ENCODE measurements around the gene WNT7B. TPM values are rescaled to one million over a fixed set of nuclear protein-coding genes. Genes with fewer than 3 reads are reported as not detected.

WNT7B gene
- polyA plus RNA-seq, 3 donors from 2014 or later: not detected

GRCh38 chr22:45959719-45960476, 17.1 kb downstream of the WNT7B start:
- H3K27me3 Mint-ChIP-seq (ENCODE audit: low read depth in 3 of 3): peaks cover 0 to 2% (median 0%) of the 10 kb centered on the region in 3 donors
- no peak overlapping the region for H3K4me3 Mint-ChIP-seq
- H3K36me3 Mint-ChIP-seq: no peaks in the 10 kb centered on the region
- no peaks in the 10 kb centered on the region for H3K4me1 Mint-ChIP-seq
- no peak for DNase-seq
- no peak overlapping the region for H3K27ac Mint-ChIP-seq
- no peaks in the 10 kb centered on the region for H3K9me3 Mint-ChIP-seq

DNA sequence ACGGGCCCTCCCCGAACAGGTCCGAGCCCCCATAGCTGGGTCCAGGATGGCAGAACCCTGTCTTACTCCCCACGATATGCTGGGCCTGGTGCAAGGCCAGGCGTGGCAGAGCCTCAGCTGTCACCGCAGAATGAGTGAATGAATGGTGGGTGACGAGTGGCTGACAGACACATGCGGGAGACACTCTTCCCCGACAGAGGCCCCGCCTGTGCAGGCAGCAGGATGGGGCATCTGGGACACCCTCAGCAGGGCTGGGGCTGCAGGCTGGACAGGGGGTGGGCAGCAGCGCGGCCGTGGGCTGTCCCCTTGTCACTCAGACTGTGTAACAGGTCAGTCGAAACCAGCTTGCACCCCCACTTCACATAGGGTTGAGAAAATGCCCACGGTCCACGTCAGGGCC, 18.0 kb downstream of the WNT7B start:
- no peak for DNase-seq
- no peaks in the 10 kb centered on the region for H3K4me1 Mint-ChIP-seq
- H3K9me3 Mint-ChIP-seq: no peaks in the 10 kb centered on the region
- H3K27ac Mint-ChIP-seq: no peak overlapping the region
- H3K27me3 Mint-ChIP-seq (ENCODE audit: low read depth in 3 of 3): peaks cover 0 to 2% (median 0%) of the 10 kb centered on the region in 3 donors
- no peak overlapping the region for H3K4me3 Mint-ChIP-seq
- no peaks in the 10 kb centered on the region for H3K36me3 Mint-ChIP-seq

DNA sequence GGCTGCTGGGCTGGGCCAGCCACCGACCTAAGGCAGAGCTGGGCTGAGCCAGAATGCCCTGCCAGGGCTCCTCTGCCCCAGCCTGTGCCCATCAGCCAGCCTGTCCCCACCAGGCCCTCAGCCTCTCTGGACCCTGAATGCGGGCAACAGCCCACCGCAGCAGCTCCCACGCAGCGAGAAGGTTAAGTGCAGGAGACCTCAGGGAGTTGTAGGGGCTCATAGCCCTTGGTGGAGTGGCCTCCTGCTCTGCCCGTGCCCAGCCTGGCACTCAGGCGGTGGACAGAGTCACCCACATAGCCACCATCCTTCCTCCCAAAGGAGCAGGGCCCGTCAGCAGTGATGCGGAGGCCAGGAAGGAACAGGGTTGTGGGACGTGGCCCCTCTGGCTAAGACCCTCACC, 19.1 kb downstream of the WNT7B start:
- Mint-ChIP-seq H3K27me3 (ENCODE audit: low read depth in 3 of 3) (peaks cover 0 to 5% (median 3%) of the 10 kb centered on the region in 3 donors), H3K4me3 (no peak overlapping the region), H3K9me3 (no peaks in the 10 kb centered on the region), H3K36me3 (no peaks in the 10 kb centered on the region), H3K27ac (no peak overlapping the region), H3K4me1 (no peaks in the 10 kb centered on the region)
- no peak for DNase-seq

- Mint-ChIP-seq H3K9me3 (no peaks in the 10 kb centered on the region), H3K4me1 (no peaks in the 10 kb centered on the region), H3K27ac (no peak overlapping the region), H3K27me3 (ENCODE audit: low read depth in 3 of 3) (peaks cover 0 to 7% (median 6%) of the 10 kb centered on the region in 3 donors), H3K36me3 (no peaks in the 10 kb centered on the region), H3K4me3 (no peak overlapping the region)
- no peak for DNase-seq
Measured at GRCh38 chr22:45953178-45953577, 23.8 kb downstream of the WNT7B start.

DNA sequence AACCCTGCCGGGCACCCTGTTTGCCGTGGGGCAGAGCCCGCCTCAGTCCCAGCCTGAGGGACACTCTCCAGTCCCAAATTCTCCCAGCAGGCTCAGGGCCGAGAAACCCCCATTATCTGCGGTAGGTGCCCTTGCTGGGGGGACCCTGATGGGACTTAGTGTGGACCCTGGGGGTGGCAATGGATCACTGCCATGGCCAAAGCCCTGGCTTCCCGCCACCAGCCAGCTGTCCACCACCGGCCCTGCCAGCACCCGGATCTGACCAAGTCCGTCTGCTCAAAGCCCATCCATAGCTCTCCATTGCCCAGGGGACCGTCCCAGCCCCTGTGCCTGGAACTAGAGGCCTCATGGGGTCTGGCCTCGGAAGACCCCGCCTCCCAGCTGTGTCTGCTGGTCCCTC, 24.4 kb downstream of the WNT7B start:
- Mint-ChIP-seq H3K4me3 (no peak overlapping the region), H3K36me3 (no peaks in the 10 kb centered on the region), H3K27ac (no peak overlapping the region), H3K27me3 (ENCODE audit: low read depth in 3 of 3) (peaks cover 0 to 7% (median 6%) of the 10 kb centered on the region in 3 donors), H3K4me1 (no peaks in the 10 kb centered on the region), H3K9me3 (no peaks in the 10 kb centered on the region)
- DNase-seq: no peak

DNA sequence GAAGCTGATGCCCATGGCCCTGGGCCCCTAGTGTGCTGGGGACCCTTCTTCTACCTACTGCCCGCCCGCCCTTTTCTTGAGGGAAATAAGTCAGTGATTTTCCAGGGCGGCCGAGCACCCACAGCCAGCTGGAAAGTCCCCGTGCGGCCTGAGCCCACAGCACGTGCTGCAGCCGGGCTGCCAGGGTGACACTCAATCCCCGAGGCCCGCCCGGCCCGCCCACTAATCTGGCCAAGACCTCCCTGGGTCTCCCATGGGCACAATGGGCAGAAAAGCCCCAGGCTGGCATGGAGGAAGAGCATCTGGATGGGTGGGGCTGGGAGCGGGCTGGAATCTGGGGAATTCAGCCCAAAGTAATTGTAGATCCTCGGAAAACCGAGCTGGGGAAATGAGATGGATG, 24.8 kb downstream of the WNT7B start:
- no peak overlapping the region for H3K27ac Mint-ChIP-seq
- DNase-seq: no peak
- H3K36me3 Mint-ChIP-seq: no peaks in the 10 kb centered on the region
- H3K27me3 Mint-ChIP-seq (ENCODE audit: low read depth in 3 of 3): peaks cover 0 to 9% (median 8%) of the 10 kb centered on the region in 3 donors
- H3K4me3 Mint-ChIP-seq: no peak overlapping the region
- no peaks in the 10 kb centered on the region for H3K4me1 Mint-ChIP-seq
- H3K9me3 Mint-ChIP-seq: no peaks in the 10 kb centered on the region

- Mint-ChIP-seq H3K36me3 (no peaks in the 10 kb centered on the region), H3K4me3 (no peak overlapping the region)
Measured at GRCh38 chr22:45949891-45950290, 27.1 kb downstream of the WNT7B start.

GRCh38 chr22:45949258-45949870, 27.6 kb downstream of the WNT7B start:
- Mint-ChIP-seq H3K4me3 (no peak overlapping the region), H3K27ac (no peak overlapping the region), H3K36me3 (no peaks in the 10 kb centered on the region), H3K4me1 (no peaks in the 10 kb centered on the region), H3K9me3 (no peaks in the 10 kb centered on the region), H3K27me3 (ENCODE audit: low read depth in 3 of 3) (peaks cover 0 to 11% (median 9%) of the 10 kb centered on the region in 3 donors)
- no peak for DNase-seq

More at GRCh38 chr22:45949891-45950290, 27.1 kb downstream of the WNT7B start:
- no peak overlapping the region for H3K27ac Mint-ChIP-seq
- H3K27me3 Mint-ChIP-seq (ENCODE audit: low read depth in 3 of 3): peaks cover 0 to 11% (median 9%) of the 10 kb centered on the region in 3 donors
- no peaks in the 10 kb centered on the region for H3K4me1 Mint-ChIP-seq
- H3K9me3 Mint-ChIP-seq: no peaks in the 10 kb centered on the region
- no peak for DNase-seq

GRCh38 chr22:45948081-45948648, 28.8 kb downstream of the WNT7B start:
- no peaks in the 10 kb centered on the region for H3K36me3 Mint-ChIP-seq

GRCh38 chr22:45946805-45947600, 30.0 kb downstream of the WNT7B start:
- no peak overlapping the region for H3K27ac Mint-ChIP-seq
- no peak for DNase-seq
- H3K9me3 Mint-ChIP-seq: no peaks in the 10 kb centered on the region
- no peaks in the 10 kb centered on the region for H3K4me1 Mint-ChIP-seq
- H3K36me3 Mint-ChIP-seq: no peaks in the 10 kb centered on the region
- no peak overlapping the region for H3K4me3 Mint-ChIP-seq
- H3K27me3 Mint-ChIP-seq (ENCODE audit: low read depth in 3 of 3): peaks cover 0 to 5% (median 5%) of the 10 kb centered on the region in 3 donors

More at GRCh38 chr22:45948081-45948648, 28.8 kb downstream of the WNT7B start:
- no peak overlapping the region for H3K4me3 Mint-ChIP-seq
- H3K4me1 Mint-ChIP-seq: no peaks in the 10 kb centered on the region
- no peak overlapping the region for H3K27ac Mint-ChIP-seq
- H3K9me3 Mint-ChIP-seq: no peaks in the 10 kb centered on the region
- no peak for DNase-seq
- H3K27me3 Mint-ChIP-seq (ENCODE audit: low read depth in 3 of 3): peaks cover 0 to 9% (median 7%) of the 10 kb centered on the region in 3 donors

GRCh38 chr22:45945621-45946106, 31.3 kb downstream of the WNT7B start:
- Mint-ChIP-seq H3K27ac (no peak overlapping the region), H3K9me3 (no peaks in the 10 kb centered on the region), H3K36me3 (no peaks in the 10 kb centered on the region), H3K4me1 (no peaks in the 10 kb centered on the region), H3K4me3 (no peak overlapping the region), H3K27me3 (ENCODE audit: low read depth in 3 of 3) (peaks cover 0 to 5% (median 2%) of the 10 kb centered on the region in 3 donors)
- DNase-seq: no peak

DNA sequence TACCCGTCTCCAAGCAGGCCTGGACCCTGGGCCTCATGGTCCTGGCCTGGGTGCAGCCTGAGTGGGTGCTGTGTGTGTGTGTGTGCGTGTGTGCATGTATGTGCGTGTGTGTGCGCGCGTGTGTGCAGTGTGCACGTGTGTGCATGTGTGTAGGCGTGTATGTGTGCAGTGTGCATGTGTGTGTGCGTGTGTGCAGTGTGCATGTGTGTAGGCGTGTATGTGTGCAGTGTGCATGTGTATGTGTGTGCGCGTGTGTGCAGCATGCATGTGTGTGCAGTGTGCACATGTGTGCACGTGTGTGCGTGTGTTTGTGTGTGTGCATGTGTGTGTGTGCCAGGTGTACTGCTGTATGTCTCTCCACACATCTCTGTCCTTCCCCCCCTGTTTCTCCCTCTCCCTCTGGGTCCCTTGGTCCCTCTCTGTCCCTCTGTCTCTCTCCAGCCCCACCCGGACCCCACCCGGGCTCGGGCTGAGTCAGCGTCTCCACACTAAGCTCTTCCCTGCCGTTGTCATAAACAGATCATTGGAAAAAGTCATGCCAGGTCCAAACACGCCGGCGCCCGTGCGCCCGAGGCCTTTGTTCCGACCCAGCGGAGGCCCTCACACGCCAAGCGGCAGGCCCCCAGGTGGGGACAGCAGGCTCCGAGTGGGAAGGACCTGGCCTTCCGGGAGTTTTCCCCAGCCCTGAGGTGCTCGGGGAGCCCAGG, 34.0 kb downstream of the WNT7B start:
- Mint-ChIP-seq H3K9me3 (peaks cover 0 to 2% (median 0%) of the 10 kb centered on the region in 6 donors), H3K4me3 (no peak overlapping the region), H3K36me3 (no peaks in the 10 kb centered on the region)

GRCh38 chr22:45942344-45942743, 34.6 kb downstream of the WNT7B start:
- Mint-ChIP-seq H3K27me3 (ENCODE audit: low read depth in 3 of 3) (peaks cover 0 to 6% (median under 1%) of the 10 kb centered on the region in 3 donors), H3K4me3 (no peak overlapping the region), H3K27ac (no peak overlapping the region), H3K9me3 (peaks cover 0 to 3% (median 0%) of the 10 kb centered on the region in 6 donors), H3K4me1 (no peaks in the 10 kb centered on the region), H3K36me3 (no peaks in the 10 kb centered on the region)
- no peak for DNase-seq

More for the DNA sequence above, 34.0 kb downstream of the WNT7B start:
- peaks cover 0 to 5% (median 2%) of the 10 kb centered on the region in 3 donors for H3K27me3 Mint-ChIP-seq (ENCODE audit: low read depth in 3 of 3)
- no peak overlapping the region for H3K27ac Mint-ChIP-seq
- DNase-seq: no peak
- no peaks in the 10 kb centered on the region for H3K4me1 Mint-ChIP-seq
